H9 (cell line): Measurements from ENCODE around the gene FLNC. TPM values are rescaled to one million over a fixed set of nuclear protein-coding genes. Genes with fewer than 3 reads are reported as not detected.

ENCODE experiments used
- DNase-seq: peaks from one replicate; pipeline ENCODE4 v3.0.0-alpha.2; 2017
- H2AFZ ChIP-seq: one replicate; pipeline ENCODE4 v1.6.1; 2013; ENCODE audit warnings: mild to moderate bottlenecking, low read length, control low read depth, moderate library complexity
- H2AK5ac ChIP-seq: 2 replicates; pipeline ENCODE4 v1.6.1; 2013; ENCODE audit warnings: low read length, control low read depth, mixed read lengths; ENCODE audit not compliant: insufficient read length
- H2BK120ac ChIP-seq: one replicate; pipeline ENCODE4 v1.6.1; 2013; ENCODE audit warnings: low read depth, mild to moderate bottlenecking, low read length, control low read depth, inconsistent platforms; ENCODE audit not compliant: poor library complexity, severe bottlenecking
- H2BK12ac ChIP-seq: 2 replicates; pipeline ENCODE4 v1.6.1; 2013; ENCODE audit warnings: low read length, control low read depth, mixed read lengths, low read depth; ENCODE audit not compliant: insufficient read length
- H2BK15ac ChIP-seq: 2 replicates; pipeline ENCODE4 v1.6.1; 2013; ENCODE audit warnings: low read depth, low read length, control low read depth
- H2BK20ac ChIP-seq: one replicate; pipeline ENCODE4 v1.6.1; 2013; ENCODE audit warnings: low read depth, mild to moderate bottlenecking, low read length, control low read depth, inconsistent platforms; ENCODE audit not compliant: poor library complexity, severe bottlenecking
- H2BK5ac ChIP-seq: 2 replicates; pipeline ENCODE4 v1.6.1; 2013; ENCODE audit warnings: low read length, control low read depth, mixed read lengths; ENCODE audit not compliant: insufficient read length
- H3K14ac ChIP-seq: 2 replicates; pipeline ENCODE4 v1.6.1; 2013; ENCODE audit warnings: low read length, control low read depth; ENCODE audit not compliant: insufficient read depth
- H3K18ac ChIP-seq: 2 replicates; pipeline ENCODE4 v1.6.1; 2013; ENCODE audit warnings: low read depth, mild to moderate bottlenecking, mixed read lengths, low read length, control low read depth; ENCODE audit not compliant: insufficient read length
- H3K23ac ChIP-seq: 2 replicates; pipeline ENCODE4 v1.6.1; 2013; ENCODE audit warnings: low read length, control low read depth, mixed read lengths, low read depth; ENCODE audit not compliant: insufficient read length
- H3K23me2 ChIP-seq: 2 replicates; pipeline ENCODE4 v1.6.1; 2013; ENCODE audit warnings: low read depth, mild to moderate bottlenecking, mixed read lengths, low read length, control low read depth; ENCODE audit not compliant: insufficient read length, poor library complexity, severe bottlenecking
- H3K27ac ChIP-seq: 2 replicates; pipeline ENCODE4 v1.5.1; 2013; ENCODE audit warnings: low read length, control low read depth, mixed read lengths, low read depth; ENCODE audit not compliant: insufficient read length
- H3K27me3 ChIP-seq: 2 replicates; pipeline ENCODE4 v1.6.1; 2013; ENCODE audit warnings: low read length, control low read depth, inconsistent platforms; ENCODE audit not compliant: insufficient read depth
- H3K4ac ChIP-seq: 2 replicates; pipeline ENCODE4 v1.6.1; 2013; ENCODE audit warnings: low read depth, mild to moderate bottlenecking, control low read depth, inconsistent platforms, low read length, moderate library complexity
- H3K4me1 ChIP-seq: 2 replicates; pipeline ENCODE4 v1.6.1; 2013; ENCODE audit warnings: low read length, control low read depth, inconsistent platforms; ENCODE audit not compliant: insufficient read depth
- H3K4me2 ChIP-seq: 2 replicates; pipeline ENCODE4 v1.6.1; 2013; ENCODE audit warnings: low read length, control low read depth, mixed read lengths; ENCODE audit not compliant: insufficient read length, insufficient read depth
- H3K56ac ChIP-seq: 2 replicates; pipeline ENCODE4 v1.6.1; 2013; ENCODE audit warnings: low read depth, mild to moderate bottlenecking, mixed read lengths, low read length, control low read depth; ENCODE audit not compliant: insufficient read length
- H3K79me1 ChIP-seq: 2 replicates; pipeline ENCODE4 v1.6.1; 2013; ENCODE audit warnings: low read depth, mild to moderate bottlenecking, moderate library complexity, low read length, control low read depth, inconsistent platforms; ENCODE audit not compliant: insufficient read depth, poor library complexity, severe bottlenecking
- H3K79me2 ChIP-seq: 2 replicates; pipeline ENCODE4 v1.6.1; 2013; ENCODE audit warnings: low read length, control low read depth, inconsistent platforms; ENCODE audit not compliant: insufficient read depth
- H3K9ac ChIP-seq: 2 replicates; pipeline ENCODE4 v1.6.1; 2013; ENCODE audit warnings: low read length, control low read depth, mixed read lengths; ENCODE audit not compliant: insufficient read length; ENCODE audit errors: extremely low read depth
- H3K9me3 ChIP-seq: one replicate; pipeline ENCODE4 v1.6.1; 2013; ENCODE audit warnings: low read depth, low read length, inconsistent platforms; ENCODE audit not compliant: control insufficient read depth
- H3T11ph ChIP-seq: one replicate; pipeline ENCODE4 v1.6.1; 2013; ENCODE audit warnings: mild to moderate bottlenecking, low read length, control low read depth, inconsistent platforms
- H4K20me1 ChIP-seq: one replicate; pipeline ENCODE4 v1.6.1; 2013; ENCODE audit not compliant: control insufficient read depth, insufficient read length, insufficient read depth
- H4K5ac ChIP-seq: 2 replicates; pipeline ENCODE4 v1.6.1; 2013; ENCODE audit warnings: low read depth, mild to moderate bottlenecking, mixed read lengths, low read length, control low read depth; ENCODE audit not compliant: insufficient read length
- H4K8ac ChIP-seq: replicated peaks from 2 replicates; pipeline ENCODE4 v1.6.1; 2013; ENCODE audit warnings: low read length, control low read depth, mixed read lengths, low read depth; ENCODE audit not compliant: insufficient read length
- H4K91ac ChIP-seq: 2 replicates; pipeline ENCODE4 v1.6.1; 2013; ENCODE audit warnings: low read depth, mild to moderate bottlenecking, moderate library complexity, mixed read lengths, low read length, control low read depth; ENCODE audit not compliant: insufficient read length
- H3K27ac Mint-ChIP-seq, 3 experiments: 2 replicates in 2 of 3; 3 replicates in 1 of 3; pipeline ENCODE4 v1.8.0; 2020 to 2021; ENCODE audit warnings: mixed read lengths in 3 of 3, mild to moderate bottlenecking in 1 of 3, moderate library complexity in 1 of 3
- H3K27me3 Mint-ChIP-seq: 2 replicates; pipeline ENCODE4 v1.8.0; 2021; ENCODE audit warnings: low read depth, mild to moderate bottlenecking, moderate library complexity, mixed read lengths
- H3K36me3 Mint-ChIP-seq, 3 experiments: 2 replicates in 2 of 3; 3 replicates in 1 of 3; pipeline ENCODE4 v1.8.0; 2020 to 2021; ENCODE audit warnings: low read depth in 3 of 3, mixed read lengths in 3 of 3; ENCODE audit not compliant: insufficient read depth in 1 of 3
- H3K4me1 Mint-ChIP-seq, 2 experiments: 2 replicates each; pipeline ENCODE4 v1.8.0; 2020; ENCODE audit warnings: mixed read lengths in 2 of 2
- H3K4me3 Mint-ChIP-seq, 2 experiments: 2 replicates in 1 of 2; 3 replicates in 1 of 2; pipeline ENCODE4 v1.8.0; 2020 to 2021; ENCODE audit warnings: mild to moderate bottlenecking in 2 of 2, mixed read lengths in 2 of 2, moderate library complexity in 1 of 2
- H3K9me3 Mint-ChIP-seq, 2 experiments: 2 replicates in 1 of 2; 3 replicates in 1 of 2; pipeline ENCODE4 v1.8.0; 2020; ENCODE audit warnings: mild to moderate bottlenecking in 2 of 2, mixed read lengths in 2 of 2, moderate library complexity in 1 of 2
- CTCF ChIP-seq: fragments of 200-600 bp; sonication (generic); conservative IDR thresholded peaks from 3 replicates; pipeline ENCODE4 v1.8.0; 2021; ENCODE audit warnings: antibody characterized with exemption, mild to moderate bottlenecking
- WGBS: extraction: QIAGEN DNeasy Blood & Tissue Kit; methylation state at CpG from one replicate; pipeline ENCODE4 v1.1.7; 2013; ENCODE audit warnings: missing lambda C conversion rate, low lambda C conversion rate, mixed read lengths; ENCODE audit not compliant: insufficient read length; ENCODE audit errors: extremely low coverage; 5-methylcytosine and 5-hydroxymethylcytosine counted together
- total RNA-seq: library from RNA; stranded (reverse); gene quantifications from 2 replicates; pipeline ENCODE4 v1.2.1, GENCODE V29; 2021

Gene FLNC
- total RNA-seq, 1 experiment from 2014 or later: 12.2 TPM

DNA sequence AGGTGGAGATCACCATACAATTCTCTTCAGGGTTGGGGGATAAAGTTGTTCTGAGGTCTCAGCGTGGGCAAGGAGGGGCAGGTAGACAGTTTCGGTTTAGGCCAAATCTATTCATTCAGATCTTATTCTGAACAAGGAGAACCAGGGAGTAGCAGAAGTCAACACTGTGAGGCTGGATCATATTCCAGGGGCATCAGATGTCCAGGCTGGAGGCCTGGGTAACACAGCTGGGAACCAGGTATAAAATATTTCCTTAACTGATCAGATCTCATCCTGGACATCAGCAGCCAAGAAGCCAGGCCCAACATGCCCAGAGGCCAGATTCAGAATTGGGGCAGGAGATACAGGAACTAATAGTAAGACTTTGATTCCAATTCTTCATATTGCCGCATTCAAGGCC is 19.2 kb upstream of the FLNC start:
- H4K5ac ChIP-seq: no peak overlapping the region
- H3K79me2 ChIP-seq: no peaks in the 10 kb centered on the region
- no peak overlapping the region for H2BK12ac ChIP-seq
- no peak overlapping the region for H3K56ac ChIP-seq
- no peak overlapping the region for H2AK5ac ChIP-seq
- H3T11ph ChIP-seq: no peak overlapping the region
- H3K9me3 ChIP-seq: no peaks in the 10 kb centered on the region
- TF ChIP-seq CTCF: no peak
- H3K4me1 ChIP-seq: 0 out of 2 replicates have a peak, but pooled peaks cover 3% of the 10 kb centered on the region
- no CpG with 5 or more reads among the region's 3 CpGs for WGBS
- H3K9ac ChIP-seq: no peak overlapping the region
- no peak overlapping the region for H3K4me2 ChIP-seq
- no peaks in the 10 kb centered on the region for H3K27me3 ChIP-seq
- no peak overlapping the region for H3K27ac ChIP-seq
- no peak overlapping the region for H3K4me3 Mint-ChIP-seq
- no peak overlapping the region for H3K14ac ChIP-seq
- no peaks in the 10 kb centered on the region for H3K23me2 ChIP-seq
- H4K20me1 ChIP-seq: no peaks in the 10 kb centered on the region
- no peak overlapping the region for H3K18ac ChIP-seq
- no peak overlapping the region for H2BK120ac ChIP-seq
- DNase-seq: no peak
- no peak overlapping the region for H2BK15ac ChIP-seq
- no peaks in the 10 kb centered on the region for H3K79me1 ChIP-seq
- no peak overlapping the region for H2BK5ac ChIP-seq
- no peaks in the 10 kb centered on the region for H3K9me3 Mint-ChIP-seq
- H3K4ac ChIP-seq: no peak overlapping the region
- no peaks in the 10 kb centered on the region for H3K27me3 Mint-ChIP-seq
- no peak overlapping the region for H3K23ac ChIP-seq
- H4K8ac ChIP-seq: no peak overlapping the region
- H3K27ac Mint-ChIP-seq: no peak overlapping the region
- no peak overlapping the region for H2AFZ ChIP-seq
- no peak overlapping the region for H4K91ac ChIP-seq
- peaks cover 0 to 6% of the 10 kb centered on the region in 2 experiments; a peak in 3 of 4 replicates for H3K4me1 Mint-ChIP-seq
- H3K36me3 Mint-ChIP-seq: peaks cover 11 to 47% (median 22%) of the 10 kb centered on the region in 3 experiments
- H2BK20ac ChIP-seq: no peak overlapping the region
